Fibroblast of lung (primary cell): Measurements from ENCODE around the gene SEC16A. TPM values are rescaled to one million over a fixed set of nuclear protein-coding genes. Genes with fewer than 3 reads are reported as not detected.

Source experiments
- DNase-seq, 2 donors: peaks; one replicate each; pipeline versions ENCODE4 v3.0.0 to v3.0.0-alpha.2; 2010; ENCODE audit warnings: low read depth in 2 of 2
- H2AFZ ChIP-seq: 2 replicates; pipeline ENCODE4 v1.5.1; 2012; ENCODE audit warnings: low read length, control low read depth, inconsistent platforms
- H3K27ac ChIP-seq: 2 replicates; pipeline ENCODE4 v1.5.1; 2011; ENCODE audit warnings: low read length, control low read depth; ENCODE audit not compliant: insufficient read depth
- H3K27me3 ChIP-seq: 2 replicates; pipeline ENCODE4 v1.5.1; 2011; ENCODE audit warnings: mild to moderate bottlenecking, low read length; ENCODE audit not compliant: control insufficient read depth, insufficient read depth
- H3K36me3 ChIP-seq: 2 replicates; pipeline ENCODE4 v1.5.1; 2011; ENCODE audit warnings: low read length; ENCODE audit not compliant: control insufficient read depth, insufficient read depth
- H3K4me1 ChIP-seq: 2 replicates; pipeline ENCODE4 v1.5.1; 2011; ENCODE audit warnings: low read length; ENCODE audit not compliant: control insufficient read depth, insufficient read depth; ENCODE audit errors: extremely low read depth
- H3K4me2 ChIP-seq: 2 replicates; pipeline ENCODE4 v1.5.1; 2011; ENCODE audit warnings: low read length, control low read depth; ENCODE audit not compliant: insufficient read depth; ENCODE audit errors: extremely low read depth
- H3K4me3 ChIP-seq, 4 experiments: fragments of 200-600 bp in 1 of 4; sonication (generic) in 1 of 4; replicated peaks in 1 of 4; 2 replicates each; pipeline ENCODE4 v1.5.1; 2011 to 2016; ENCODE audit warnings: low read length in 4 of 4, low read depth in 3 of 4, mild to moderate bottlenecking in 3 of 4, control low read depth in 2 of 4, inconsistent platforms in 1 of 4, mixed read lengths in 1 of 4; ENCODE audit not compliant: insufficient read depth in 1 of 4; ENCODE audit errors: control extremely low read depth in 1 of 4
- H3K79me2 ChIP-seq: 2 replicates; pipeline ENCODE4 v1.5.1; 2012; ENCODE audit warnings: mild to moderate bottlenecking, low read length, inconsistent platforms; ENCODE audit not compliant: control insufficient read depth, insufficient read depth
- H3K9ac ChIP-seq: 2 replicates; pipeline ENCODE4 v1.5.1; 2011; ENCODE audit warnings: mild to moderate bottlenecking, low read length, control low read depth; ENCODE audit not compliant: insufficient read depth
- H3K9me3 ChIP-seq: 2 replicates; pipeline ENCODE4 v1.5.1; 2012; ENCODE audit warnings: low read depth, low read length; ENCODE audit not compliant: control insufficient read depth, insufficient read depth
- H4K20me1 ChIP-seq: 2 replicates; pipeline ENCODE4 v1.5.1; 2011; ENCODE audit warnings: low read length; ENCODE audit not compliant: control insufficient read depth, insufficient read depth; ENCODE audit errors: extremely low read depth
- EZH2 ChIP-seq: IDR thresholded peaks from 2 replicates; pipeline ENCODE4 v1.5.1; 2012; ENCODE audit warnings: low read length, control low read depth, mild to moderate bottlenecking; ENCODE audit errors: missing control alignments
- polyA plus RNA-seq, 2 donors: library from polyadenylated mRNA; depleted of rRNA in 1 of 2; stranded (reverse) in 1 of 2; unstranded in 1 of 2; fragments of >200 nt; gene quantifications; 2 replicates each; pipeline ENCODE4 v1.2.1, GENCODE V29; 2011 to 2012; ENCODE audit warnings: missing spikeins in 1 of 2
- total RNA-seq: library from RNA; depleted of rRNA; stranded (reverse); fragments of >200 nt; gene quantifications from 2 replicates; pipeline ENCODE4 v1.2.1, GENCODE V29; 2014
- TF ChIP-seq, protein P1 (sequence below), 2 donors: IDR thresholded peaks in 1 of 2; conservative IDR thresholded peaks in 1 of 2; 1 replicate in 1 of 2; 2 replicates in 1 of 2; pipeline ENCODE4 v1.5.1; 2011 to 2012; ENCODE audit warnings: low read length in 2 of 2, control low read depth in 1 of 2, inconsistent platforms in 1 of 2, low read depth in 1 of 2, mild to moderate bottlenecking in 1 of 2

SEC16A gene
- total and polyA plus RNA-seq, 2 donors (not counting 1 experiment from before 2014, with no cell fraction given): 17.8 to 23.9 TPM

DNA sequence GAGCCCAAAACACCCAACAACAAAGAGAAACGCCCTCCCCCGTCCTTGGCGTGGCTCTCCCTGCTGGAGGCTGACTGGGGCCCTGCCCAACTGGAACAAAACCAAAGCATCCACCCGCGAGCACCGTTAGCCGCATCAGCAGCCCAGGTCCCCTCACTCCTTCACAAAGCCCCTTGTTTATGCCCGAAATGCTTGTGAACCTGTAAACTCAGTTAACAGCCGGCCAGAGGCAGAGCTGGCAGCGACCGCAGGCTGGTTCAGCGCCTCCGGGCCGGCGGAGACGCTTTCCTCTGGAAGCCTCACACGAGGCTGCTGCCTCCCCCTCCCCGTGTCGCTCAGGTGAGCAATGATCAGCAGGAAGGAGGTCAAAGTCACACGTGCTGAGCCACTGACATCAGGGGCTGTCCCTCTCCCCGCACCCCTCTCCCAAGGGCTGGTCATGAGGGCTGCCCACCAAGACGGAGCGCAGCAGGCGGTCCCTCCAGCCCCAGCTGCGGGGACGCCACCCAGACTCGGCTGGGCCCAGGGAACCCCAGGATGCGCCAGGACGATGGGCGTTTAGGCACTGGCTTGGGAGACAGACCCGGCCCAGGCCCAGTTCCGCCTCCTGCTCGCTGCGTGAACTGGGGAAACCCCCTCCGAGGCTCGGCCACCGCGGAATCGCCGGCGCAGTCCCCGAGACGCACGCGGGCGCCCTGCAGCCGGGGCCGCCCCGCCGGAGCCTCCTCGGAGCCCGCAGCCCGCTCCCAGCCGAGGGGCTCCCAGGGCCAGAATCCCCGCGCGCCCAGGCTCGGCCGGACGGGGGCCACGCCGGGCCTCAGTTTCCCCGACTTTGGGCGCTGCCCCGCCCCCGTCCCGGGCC is 83.4 kb downstream of the SEC16A start:
- Histone ChIP-seq H2AFZ (no peak overlapping the region), H3K4me3 (peak overlapping the region; percentile 74 to 90 (median 86)), H3K36me3 (peaks cover 27% of the 10 kb centered on the region), H3K4me1 (peaks cover 10% of the 10 kb centered on the region), H3K27ac (peak overlapping the region; percentile 72), H3K9ac (peak overlapping the region; percentile 70), H3K79me2 (peaks cover 20% of the 10 kb centered on the region), H3K27me3 (no peaks in the 10 kb centered on the region), H3K4me2 (peak overlapping the region; percentile 90), H3K9me3 (no peaks in the 10 kb centered on the region), H4K20me1 (no peaks in the 10 kb centered on the region)
- no peak for DNase-seq
- TF ChIP-seq, protein P1, sequence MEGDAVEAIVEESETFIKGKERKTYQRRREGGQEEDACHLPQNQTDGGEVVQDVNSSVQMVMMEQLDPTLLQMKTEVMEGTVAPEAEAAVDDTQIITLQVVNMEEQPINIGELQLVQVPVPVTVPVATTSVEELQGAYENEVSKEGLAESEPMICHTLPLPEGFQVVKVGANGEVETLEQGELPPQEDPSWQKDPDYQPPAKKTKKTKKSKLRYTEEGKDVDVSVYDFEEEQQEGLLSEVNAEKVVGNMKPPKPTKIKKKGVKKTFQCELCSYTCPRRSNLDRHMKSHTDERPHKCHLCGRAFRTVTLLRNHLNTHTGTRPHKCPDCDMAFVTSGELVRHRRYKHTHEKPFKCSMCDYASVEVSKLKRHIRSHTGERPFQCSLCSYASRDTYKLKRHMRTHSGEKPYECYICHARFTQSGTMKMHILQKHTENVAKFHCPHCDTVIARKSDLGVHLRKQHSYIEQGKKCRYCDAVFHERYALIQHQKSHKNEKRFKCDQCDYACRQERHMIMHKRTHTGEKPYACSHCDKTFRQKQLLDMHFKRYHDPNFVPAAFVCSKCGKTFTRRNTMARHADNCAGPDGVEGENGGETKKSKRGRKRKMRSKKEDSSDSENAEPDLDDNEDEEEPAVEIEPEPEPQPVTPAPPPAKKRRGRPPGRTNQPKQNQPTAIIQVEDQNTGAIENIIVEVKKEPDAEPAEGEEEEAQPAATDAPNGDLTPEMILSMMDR (conservative IDR thresholded peaks at IDR 0.05 in 1 of 2, IDR thresholded peaks at IDR 0.05 in 1 of 2; ENCODE audit: low read depth in 1 of 2, low read length in 2 of 2): no peak
- TF ChIP-seq EZH2: no peak

DNA sequence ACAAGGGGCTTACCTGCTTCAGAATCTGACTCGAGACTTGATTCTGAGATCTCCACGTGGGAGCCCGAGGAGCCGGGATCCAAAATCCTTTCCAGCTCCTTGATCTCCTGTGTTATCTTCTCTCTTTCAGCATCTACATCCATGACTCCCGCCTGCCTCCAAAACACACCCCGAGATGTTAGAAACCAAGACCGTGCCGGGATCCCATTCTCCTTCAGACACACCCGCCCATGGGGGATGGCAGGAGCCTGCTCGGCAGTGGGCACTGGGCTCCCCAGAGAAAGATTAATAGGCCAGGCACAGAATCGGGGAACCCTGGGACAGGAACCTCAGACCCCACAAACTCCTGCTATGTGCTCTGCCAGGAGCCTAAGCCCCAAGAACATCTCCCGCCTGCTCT is 84.6 kb downstream of the SEC16A start:
- peak overlapping the region in 1 of 4 experiments; percentile 87 for H3K4me3 ChIP-seq
- peaks cover 20% of the 10 kb centered on the region for H3K79me2 ChIP-seq
- DNase-seq: no peak
- peaks cover 10% of the 10 kb centered on the region for H3K4me1 ChIP-seq
- H3K9ac ChIP-seq: no peak overlapping the region
- no peak overlapping the region for H2AFZ ChIP-seq
- H4K20me1 ChIP-seq: no peaks in the 10 kb centered on the region
- H3K9me3 ChIP-seq: no peaks in the 10 kb centered on the region
- TF ChIP-seq, protein P1 (conservative IDR thresholded peaks at IDR 0.05 in 1 of 2, IDR thresholded peaks at IDR 0.05 in 1 of 2; ENCODE audit: low read depth in 1 of 2, low read length in 2 of 2): no peak
- no peak for TF ChIP-seq EZH2
- H3K4me2 ChIP-seq: peak overlapping the region; percentile 90
- H3K36me3 ChIP-seq: peaks cover 25% of the 10 kb centered on the region
- no peak overlapping the region for H3K27ac ChIP-seq
- no peaks in the 10 kb centered on the region for H3K27me3 ChIP-seq

DNA sequence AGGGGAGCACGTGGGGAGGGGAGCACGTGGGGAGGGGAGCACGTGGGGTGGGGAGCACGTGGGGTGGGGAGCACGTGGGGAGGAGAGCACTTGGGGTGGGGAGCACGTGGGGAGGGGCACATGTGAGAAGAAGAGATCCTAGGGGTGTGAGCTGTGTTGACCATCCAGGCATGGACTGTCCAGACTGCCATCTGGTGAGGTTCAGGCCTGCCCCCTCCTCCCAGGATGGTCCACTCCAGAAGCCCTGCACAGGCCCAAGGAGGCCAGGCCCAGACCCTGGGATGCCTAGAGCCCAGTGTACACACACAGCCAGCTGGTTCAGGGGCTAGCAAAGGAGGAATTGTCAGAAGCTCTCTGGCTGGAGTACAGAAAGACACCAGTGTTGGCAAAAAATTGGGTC is 85.2 kb downstream of the SEC16A start:
- peaks cover 20% of the 10 kb centered on the region for H3K79me2 ChIP-seq
- no peak overlapping the region for H3K4me2 ChIP-seq
- no peaks in the 10 kb centered on the region for H4K20me1 ChIP-seq
- no peak overlapping the region for H3K4me3 ChIP-seq
- H3K9ac ChIP-seq: no peak overlapping the region
- no peak overlapping the region for H3K27ac ChIP-seq
- no peak for DNase-seq
- no peaks in the 10 kb centered on the region for H3K9me3 ChIP-seq
- TF ChIP-seq, protein P1 (conservative IDR thresholded peaks at IDR 0.05 in 1 of 2, IDR thresholded peaks at IDR 0.05 in 1 of 2; ENCODE audit: low read depth in 1 of 2, low read length in 2 of 2): no peak
- no peak for TF ChIP-seq EZH2
- H2AFZ ChIP-seq: no peak overlapping the region
- peaks cover 10% of the 10 kb centered on the region for H3K4me1 ChIP-seq
- no peaks in the 10 kb centered on the region for H3K27me3 ChIP-seq
- peaks cover 25% of the 10 kb centered on the region for H3K36me3 ChIP-seq
